T-helper 1 cell treated with Interleukin-12 subunit alpha and Interleukin-12 subunit beta and Interleukin-4 antibody, amounts not matched to agents 30 μg/mL and 1 μg/mL, for 36 hours (primary cell): ENCODE measurements around the gene CLOCK.

ENCODE experiments used
- H3K27ac Mint-ChIP-seq: one replicate; pipeline ENCODE4 v1.8.0; 2021; ENCODE audit warnings: mild to moderate bottlenecking, mixed read lengths
- H3K27me3 Mint-ChIP-seq: one replicate; pipeline ENCODE4 v1.8.0; 2021; ENCODE audit warnings: low read depth, mixed read lengths
- H3K36me3 Mint-ChIP-seq: one replicate; pipeline ENCODE4 v1.8.0; 2021; ENCODE audit warnings: low read depth, mixed read lengths
- H3K4me1 Mint-ChIP-seq: one replicate; pipeline ENCODE4 v1.8.0; 2021; ENCODE audit warnings: low read depth, mixed read lengths
- H3K4me3 Mint-ChIP-seq: one replicate; pipeline ENCODE4 v1.8.0; 2021; ENCODE audit warnings: mild to moderate bottlenecking, moderate library complexity, mixed read lengths
- H3K9me3 Mint-ChIP-seq: one replicate; pipeline ENCODE4 v1.8.0; 2021; ENCODE audit warnings: mixed read lengths

The CLOCK gene

GRCh38 chr4:55380576-55380975 lies 166.1 kb downstream of the CLOCK start:
- H3K27ac Mint-ChIP-seq = no peak overlapping the region
- no peaks in the 10 kb centered on the region for H3K9me3 Mint-ChIP-seq
- no peak overlapping the region for H3K4me3 Mint-ChIP-seq
- peaks cover 9% of the 10 kb centered on the region for H3K4me1 Mint-ChIP-seq
- H3K36me3 Mint-ChIP-seq = no peaks in the 10 kb centered on the region
- H3K27me3 Mint-ChIP-seq = no peaks in the 10 kb centered on the region

GRCh38 chr4:55378617-55379467 lies 167.9 kb downstream of the CLOCK start:
- no peak overlapping the region for H3K27ac Mint-ChIP-seq
- H3K27me3 Mint-ChIP-seq = no peaks in the 10 kb centered on the region
- H3K36me3 Mint-ChIP-seq = no peaks in the 10 kb centered on the region
- H3K9me3 Mint-ChIP-seq = no peaks in the 10 kb centered on the region
- H3K4me1 Mint-ChIP-seq = peaks cover 7% of the 10 kb centered on the region
- no peak overlapping the region for H3K4me3 Mint-ChIP-seq
